Retinal pigment epithelial cell (primary cell): ENCODE results near the gene VEZT.

Experiments used
- DNase-seq: peaks from one replicate; pipeline ENCODE4 v3.0.0-alpha.2; 2010; ENCODE audit warnings: low read depth
- H3K4me3 ChIP-seq: 2 replicates; pipeline ENCODE4 v1.5.1; 2011; ENCODE audit warnings: mild to moderate bottlenecking, low read length, control low read depth, moderate library complexity
- CTCF ChIP-seq: conservative IDR thresholded peaks from 2 replicates; pipeline ENCODE4 v1.5.1; 2011; ENCODE audit warnings: low read depth, low read length, control low read depth, inconsistent platforms

VEZT gene

GRCh38 chr12:95339086-95339788, 121.6 kb downstream of the VEZT start:
- no peak for TF ChIP-seq CTCF
- no peak overlapping the region for H3K4me3 ChIP-seq
- DNase-seq, result no peak

DNA sequence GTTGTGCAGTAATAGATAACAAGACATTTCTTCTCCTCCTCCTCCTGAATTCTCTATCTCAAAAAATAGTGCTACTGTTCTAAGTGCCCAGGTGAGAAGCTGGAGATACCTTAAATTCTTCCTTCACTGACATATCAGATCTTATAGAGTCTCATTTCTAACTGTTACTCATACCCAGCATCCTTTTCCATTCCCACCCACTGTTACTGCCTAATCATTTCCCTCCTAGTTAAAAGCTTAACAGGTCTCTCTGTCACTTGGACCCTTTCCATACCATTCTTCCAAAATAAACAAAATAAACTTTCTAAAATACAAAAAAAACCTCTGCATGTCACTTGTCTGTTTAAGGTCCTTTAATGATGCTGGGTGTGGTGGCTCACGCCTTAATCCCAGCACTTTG, 124.4 kb downstream of the VEZT start:
- TF ChIP-seq CTCF, result no peak
- DNase-seq, result no peak
- H3K4me3 ChIP-seq, result no peak overlapping the region

DNA sequence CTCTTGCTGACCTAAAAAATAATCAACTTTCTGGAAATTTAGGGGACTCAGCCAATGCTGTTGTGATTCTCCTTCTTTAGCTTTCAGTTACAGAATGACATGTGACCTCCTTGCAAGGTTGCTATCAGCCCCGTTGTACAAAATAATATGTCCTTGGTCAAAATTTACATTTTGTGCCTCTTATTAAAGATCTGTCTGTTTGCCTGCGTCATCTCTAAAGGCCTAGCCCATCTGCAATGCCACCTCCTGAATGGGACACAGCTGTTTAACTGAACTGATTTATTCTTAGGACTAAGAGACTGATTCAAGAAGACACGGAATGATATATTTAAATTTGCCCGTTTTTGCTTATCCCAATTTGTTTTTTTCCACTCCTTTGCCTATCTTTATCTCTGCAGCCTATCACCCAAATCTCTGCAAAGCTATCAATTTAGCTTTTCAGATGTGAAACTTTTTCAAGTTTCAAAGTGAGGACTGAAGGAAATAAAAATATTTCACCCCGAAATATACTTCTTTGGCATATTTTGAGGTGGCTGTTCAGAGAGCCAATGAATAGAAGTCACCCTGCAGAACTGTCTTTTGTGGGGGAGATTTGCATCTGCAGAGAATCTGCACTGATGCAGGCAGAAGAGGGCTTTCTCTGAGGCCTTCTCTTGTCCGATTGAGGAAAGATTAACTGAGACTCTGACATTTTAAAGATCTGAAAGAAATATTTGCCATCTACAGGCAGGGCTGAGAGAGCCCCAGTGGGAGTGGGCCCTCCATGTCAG, 126.0 kb downstream of the VEZT start:
- no peak for TF ChIP-seq CTCF
- no peak for DNase-seq
- no peak overlapping the region for H3K4me3 ChIP-seq

- no peak for DNase-seq
- no peak overlapping the region for H3K4me3 ChIP-seq
- no peak for TF ChIP-seq CTCF
These were observed 131.7 kb downstream of the VEZT start for GRCh38 chr12:95349291-95349690.

DNA sequence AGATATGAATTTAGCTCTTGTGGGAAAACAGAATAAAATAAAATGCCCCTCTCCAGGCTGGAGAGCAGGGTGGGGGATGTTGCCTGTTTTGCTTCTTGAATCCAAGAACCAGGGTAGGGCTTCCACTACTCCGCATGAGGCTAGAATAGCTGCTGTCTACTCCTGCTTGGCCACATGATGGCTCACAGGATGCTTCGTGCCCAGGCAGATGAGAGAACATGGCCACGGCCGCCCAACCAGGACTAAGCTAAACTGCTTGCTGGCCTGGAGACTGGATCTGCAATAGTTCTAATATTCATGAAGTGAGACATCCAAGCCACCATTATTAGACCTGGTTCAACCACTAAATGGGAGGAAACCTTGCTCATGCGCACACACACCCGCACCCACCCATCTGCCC, 134.1 kb downstream of the VEZT start:
- no peak for DNase-seq
- TF ChIP-seq CTCF, result no peak
- no peak overlapping the region for H3K4me3 ChIP-seq
